Panc1 (cell line): ENCODE measurements around the gene ZNF334. TPM values are rescaled to one million over a fixed set of nuclear protein-coding genes. Genes with fewer than 3 reads are reported as not detected.

ENCODE experiments used
- ATAC-seq: fragments of 200-7000 bp; cut with Tn5 transposase; 2 replicates; pipeline ENCODE4 v1.9.1; 2020; ENCODE audit warnings: mild to moderate bottlenecking, moderate library complexity
- BruUV-seq: library from RNA; stranded (reverse); fragments of 400-500 nt; replicated peaks from 2 replicates; lab custom pipeline; 2021; lab: Mats Ljungman, UMichigan
- CTCF ChIA-PET: fragments of 300-600 bp; sonication (Branson Sonifier 250); formaldehyde crosslinking; loops from one replicate; lab custom pipeline; 2022; ENCODE audit warnings: antibody characterized with exemption; lab: Charles Lee
- POLR2A ChIA-PET: fragments of 300-600 bp; sonication (Branson Sonifier 250); formaldehyde crosslinking; loops from one replicate; lab custom pipeline; 2022; ENCODE audit warnings: antibody characterized with exemption; lab: Charles Lee
- DNase-seq: peaks from one replicate; pipeline ENCODE4 v3.0.0-alpha.2; 2010; ENCODE audit warnings: low read depth, low spot score
- H3K27ac ChIP-seq: 2 replicates; pipeline ENCODE4 v1.5.1; 2011; ENCODE audit warnings: mild to moderate bottlenecking, low read length, inconsistent platforms
- H3K27me3 ChIP-seq: fragments of 200-500 bp; sonication (Bioruptor generic); 2 replicates; pipeline ENCODE4 v1.6.0; 2014; ENCODE audit warnings: low read length, inconsistent platforms; ENCODE audit not compliant: control insufficient read depth, insufficient read depth
- H3K36me3 ChIP-seq: fragments of 200-500 bp; sonication (Bioruptor generic); 2 replicates; pipeline ENCODE4 v1.5.1; 2014; ENCODE audit warnings: inconsistent platforms, mild to moderate bottlenecking, low read length, moderate library complexity; ENCODE audit not compliant: control insufficient read depth, insufficient read depth
- H3K4me1 ChIP-seq: 2 replicates; pipeline ENCODE4 v1.5.1; 2011; ENCODE audit warnings: inconsistent platforms, mild to moderate bottlenecking, low read length, moderate library complexity; ENCODE audit not compliant: control insufficient read depth, insufficient read depth
- H3K4me3 ChIP-seq, 2 experiments: 2 replicates each; pipeline ENCODE4 v1.5.1; 2011 to 2012; ENCODE audit warnings: low read depth in 2 of 2, low read length in 2 of 2, mild to moderate bottlenecking in 2 of 2, inconsistent platforms in 1 of 2, moderate library complexity in 1 of 2
- H3K9me3 ChIP-seq: fragments of 200-500 bp; sonication (Bioruptor generic); 2 replicates; pipeline ENCODE4 v1.5.1; 2014; ENCODE audit warnings: low read depth, mild to moderate bottlenecking, inconsistent platforms, low read length, moderate library complexity; ENCODE audit not compliant: control insufficient read depth, insufficient read depth
- POLR2AphosphoS5 ChIP-seq: IDR thresholded peaks from 2 replicates; pipeline ENCODE4 v1.6.1; 2012; ENCODE audit warnings: mild to moderate bottlenecking, low read depth, low read length, moderate library complexity
- SIN3A ChIP-seq: IDR thresholded peaks from 2 replicates; pipeline ENCODE4 v1.6.1; 2012; ENCODE audit warnings: low read depth, mild to moderate bottlenecking, low read length, moderate library complexity, borderline replicate concordance; ENCODE audit not compliant: insufficient read depth
- TCF7L2 ChIP-seq: IDR thresholded peaks from 2 replicates; pipeline ENCODE4 v1.6.1; 2011; ENCODE audit warnings: mild to moderate bottlenecking, low read depth, low read length, inconsistent platforms
- in situ Hi-C: cut with HindIII; loops from 2 replicates; pipeline ENCODE4 v1.10.0; 2016; ENCODE audit warnings: low sequenced_read_pairs, low pct_unique_long_range_greater_than_20kb
- intact Hi-C: fragments of 100-400 bp; cut with micrococcal nuclease; formaldehyde crosslinking; loops from one replicate; pipeline ENCODE4 v1.10.0; 2022; ENCODE audit not compliant: unreplicated experiment
- total RNA-seq: library from RNA; stranded (reverse); gene quantifications from one replicate; pipeline ENCODE4 v1.2.1, GENCODE V29; 2021; ENCODE audit not compliant: unreplicated experiment
- TF ChIP-seq, protein P1 (sequence below), 2 experiments: IDR thresholded peaks; 2 replicates each; pipeline ENCODE4 v1.6.1; 2011 to 2012; ENCODE audit warnings: low read depth in 2 of 2, control low read depth in 1 of 2, low read length in 1 of 2, mild to moderate bottlenecking in 1 of 2, moderate library complexity in 1 of 2; ENCODE audit not compliant: insufficient read depth in 1 of 2
- TF ChIP-seq, protein P2 (sequence below): fragments of 450-650 bp; IDR thresholded peaks from 2 replicates; pipeline ENCODE4 v1.5.1; 2017; ENCODE audit warnings: mild to moderate bottlenecking

ZNF334 gene
- total RNA-seq, 1 experiment from 2014 or later: 0.28 TPM

DNA sequence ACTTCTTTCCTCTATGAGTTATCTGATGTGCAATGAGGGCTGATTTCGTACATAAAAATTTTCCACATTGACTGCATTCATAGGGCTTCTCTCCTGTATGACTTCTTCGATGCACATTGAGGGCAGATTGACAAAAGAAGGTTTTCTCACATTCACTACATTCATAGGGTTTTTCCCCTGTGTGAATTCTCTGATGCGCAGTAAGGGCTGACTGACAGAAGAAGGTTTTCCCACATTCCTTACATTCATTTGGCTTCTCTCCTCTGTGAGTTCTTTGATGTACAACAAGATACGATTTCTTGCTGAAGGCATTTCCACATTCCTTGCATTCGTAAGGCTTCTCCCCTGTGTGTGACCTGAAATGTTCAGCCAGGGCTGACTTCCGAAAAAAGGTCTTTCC, 11.4 kb downstream of the ZNF334 start:
- peaks cover 45% of the 10 kb centered on the region for H3K9me3 ChIP-seq
- ATAC-seq: no peak
- no peak overlapping the region for H3K4me3 ChIP-seq
- in situ Hi-C loops: no loop called here
- H3K27ac ChIP-seq: no peak overlapping the region
- DNase-seq: no peak
- POLR2A ChIA-PET: no interaction called here
- no peaks in the 10 kb centered on the region for H3K4me1 ChIP-seq
- BruUV-seq: no TSS peak
- CTCF ChIA-PET: no interaction called here
- H3K36me3 ChIP-seq: no peaks in the 10 kb centered on the region
- TF ChIP-seq, protein P1, sequence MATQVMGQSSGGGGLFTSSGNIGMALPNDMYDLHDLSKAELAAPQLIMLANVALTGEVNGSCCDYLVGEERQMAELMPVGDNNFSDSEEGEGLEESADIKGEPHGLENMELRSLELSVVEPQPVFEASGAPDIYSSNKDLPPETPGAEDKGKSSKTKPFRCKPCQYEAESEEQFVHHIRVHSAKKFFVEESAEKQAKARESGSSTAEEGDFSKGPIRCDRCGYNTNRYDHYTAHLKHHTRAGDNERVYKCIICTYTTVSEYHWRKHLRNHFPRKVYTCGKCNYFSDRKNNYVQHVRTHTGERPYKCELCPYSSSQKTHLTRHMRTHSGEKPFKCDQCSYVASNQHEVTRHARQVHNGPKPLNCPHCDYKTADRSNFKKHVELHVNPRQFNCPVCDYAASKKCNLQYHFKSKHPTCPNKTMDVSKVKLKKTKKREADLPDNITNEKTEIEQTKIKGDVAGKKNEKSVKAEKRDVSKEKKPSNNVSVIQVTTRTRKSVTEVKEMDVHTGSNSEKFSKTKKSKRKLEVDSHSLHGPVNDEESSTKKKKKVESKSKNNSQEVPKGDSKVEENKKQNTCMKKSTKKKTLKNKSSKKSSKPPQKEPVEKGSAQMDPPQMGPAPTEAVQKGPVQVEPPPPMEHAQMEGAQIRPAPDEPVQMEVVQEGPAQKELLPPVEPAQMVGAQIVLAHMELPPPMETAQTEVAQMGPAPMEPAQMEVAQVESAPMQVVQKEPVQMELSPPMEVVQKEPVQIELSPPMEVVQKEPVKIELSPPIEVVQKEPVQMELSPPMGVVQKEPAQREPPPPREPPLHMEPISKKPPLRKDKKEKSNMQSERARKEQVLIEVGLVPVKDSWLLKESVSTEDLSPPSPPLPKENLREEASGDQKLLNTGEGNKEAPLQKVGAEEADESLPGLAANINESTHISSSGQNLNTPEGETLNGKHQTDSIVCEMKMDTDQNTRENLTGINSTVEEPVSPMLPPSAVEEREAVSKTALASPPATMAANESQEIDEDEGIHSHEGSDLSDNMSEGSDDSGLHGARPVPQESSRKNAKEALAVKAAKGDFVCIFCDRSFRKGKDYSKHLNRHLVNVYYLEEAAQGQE (IDR thresholded peaks at IDR 0.05; ENCODE audit: insufficient read depth in 1 of 2, low read depth in 2 of 2, low read length in 1 of 2): no peak
- TF ChIP-seq POLR2AphosphoS5: no peak
- TF ChIP-seq, protein P2, sequence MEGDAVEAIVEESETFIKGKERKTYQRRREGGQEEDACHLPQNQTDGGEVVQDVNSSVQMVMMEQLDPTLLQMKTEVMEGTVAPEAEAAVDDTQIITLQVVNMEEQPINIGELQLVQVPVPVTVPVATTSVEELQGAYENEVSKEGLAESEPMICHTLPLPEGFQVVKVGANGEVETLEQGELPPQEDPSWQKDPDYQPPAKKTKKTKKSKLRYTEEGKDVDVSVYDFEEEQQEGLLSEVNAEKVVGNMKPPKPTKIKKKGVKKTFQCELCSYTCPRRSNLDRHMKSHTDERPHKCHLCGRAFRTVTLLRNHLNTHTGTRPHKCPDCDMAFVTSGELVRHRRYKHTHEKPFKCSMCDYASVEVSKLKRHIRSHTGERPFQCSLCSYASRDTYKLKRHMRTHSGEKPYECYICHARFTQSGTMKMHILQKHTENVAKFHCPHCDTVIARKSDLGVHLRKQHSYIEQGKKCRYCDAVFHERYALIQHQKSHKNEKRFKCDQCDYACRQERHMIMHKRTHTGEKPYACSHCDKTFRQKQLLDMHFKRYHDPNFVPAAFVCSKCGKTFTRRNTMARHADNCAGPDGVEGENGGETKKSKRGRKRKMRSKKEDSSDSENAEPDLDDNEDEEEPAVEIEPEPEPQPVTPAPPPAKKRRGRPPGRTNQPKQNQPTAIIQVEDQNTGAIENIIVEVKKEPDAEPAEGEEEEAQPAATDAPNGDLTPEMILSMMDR: no peak
- TF ChIP-seq TCF7L2: no peak
- TF ChIP-seq SIN3A: no peak
- intact Hi-C loops: no loop called here
- H3K27me3 ChIP-seq: no peaks in the 10 kb centered on the region; the same call in 1 of the 2 replicates

DNA sequence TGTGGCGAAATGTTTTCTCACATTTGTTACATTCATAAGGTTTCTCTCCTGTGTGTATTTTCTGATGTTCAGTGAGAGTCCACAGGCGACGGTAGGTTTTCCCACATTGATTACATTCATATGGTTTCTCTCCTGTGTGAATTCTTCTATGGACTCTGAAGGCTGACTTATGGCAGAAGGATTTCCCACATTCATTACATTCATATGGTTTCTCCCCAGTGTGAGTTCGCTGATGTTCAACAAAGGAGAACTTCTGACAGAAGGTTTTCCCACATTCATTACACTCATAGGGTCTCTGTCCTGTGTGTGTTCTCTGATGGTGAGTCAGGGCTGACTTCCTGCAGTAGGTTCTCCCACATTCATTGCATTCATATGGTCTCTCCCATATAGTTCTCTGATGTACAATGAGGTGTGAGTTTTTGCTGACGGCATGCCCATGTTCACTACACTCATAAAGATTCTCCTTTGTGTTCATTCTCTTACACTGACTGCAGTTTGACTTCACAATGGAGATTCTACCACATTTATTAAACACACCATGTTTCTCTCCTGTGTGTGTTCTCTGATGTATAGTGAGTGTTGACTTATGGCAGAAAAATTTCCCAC, 11.9 kb downstream of the ZNF334 start:
- no peak for ATAC-seq
- ChIA-PET CTCF (no interaction called here), POLR2A (no interaction called here)
- Histone ChIP-seq H3K4me1 (no peaks in the 10 kb centered on the region), H3K4me3 (no peak overlapping the region), H3K9me3 (peaks cover 45% of the 10 kb centered on the region), H3K27me3 (no peaks in the 10 kb centered on the region; the same call in 1 of the 2 replicates), H3K27ac (no peak overlapping the region), H3K36me3 (no peaks in the 10 kb centered on the region)
- intact Hi-C loops (no loop called here), in situ Hi-C loops (no loop called here)
- BruUV-seq: no TSS peak
- DNase-seq: no peak
- TF ChIP-seq TCF7L2: no peak
- TF ChIP-seq, protein P1 (IDR thresholded peaks at IDR 0.05; ENCODE audit: insufficient read depth in 1 of 2, low read depth in 2 of 2, low read length in 1 of 2): no peak
- TF ChIP-seq, protein P2: no peak
- TF ChIP-seq POLR2AphosphoS5: no peak
- TF ChIP-seq SIN3A: no peak
